HepG2 (cell line): Measurements from ENCODE around the gene SLC22A23. TPM values are rescaled to one million over a fixed set of nuclear protein-coding genes. Genes with fewer than 3 reads are reported as not detected.

ENCODE experiments used
- ARID4A ChIP-seq: sonication (generic); formaldehyde crosslinking; IDR thresholded peaks from 2 replicates; pipeline ENCODE4 v1.5.0; 2020; ENCODE audit warnings: mild to moderate bottlenecking, missing genetic modification reagents, borderline replicate concordance
- ATRX ChIP-seq: sonication (generic); formaldehyde crosslinking; IDR thresholded peaks from 2 replicates; pipeline ENCODE4 v1.4.0; 2020; ENCODE audit warnings: missing genetic modification reagents, borderline replicate concordance
- GLMP ChIP-seq: sonication (generic); formaldehyde crosslinking; IDR thresholded peaks from 2 replicates; pipeline ENCODE4 v1.9.0; 2021; ENCODE audit warnings: missing genetic modification reagents, mild to moderate bottlenecking, borderline replicate concordance
- NFKB2 ChIP-seq: sonication (generic); formaldehyde crosslinking; IDR thresholded peaks from 2 replicates; pipeline ENCODE4 v1.4.0; 2020; ENCODE audit warnings: missing genetic modification reagents, borderline replicate concordance
- NR3C1 ChIP-seq: sonication (generic); formaldehyde crosslinking; IDR thresholded peaks from 2 replicates; pipeline ENCODE4 v1.4.0; 2020; ENCODE audit warnings: missing genetic modification reagents
- PCBP2 ChIP-seq: fragments of 200-400 bp; formaldehyde crosslinking; optimal IDR thresholded peaks from 2 replicates; pipeline ENCODE3; 2018; ENCODE audit warnings: low read length, low read depth; ENCODE audit not compliant: poor library complexity, severe bottlenecking
- STAT6 ChIP-seq: sonication (generic); formaldehyde crosslinking; IDR thresholded peaks from 2 replicates; pipeline ENCODE4 v1.4.0; 2020; ENCODE audit warnings: missing genetic modification reagents, mild to moderate bottlenecking, borderline replicate concordance
- SYNCRIP ChIP-seq: fragments of 200-400 bp; formaldehyde crosslinking; IDR thresholded peaks from 2 replicates; pipeline ENCODE4 v1.6.1; 2018; ENCODE audit warnings: mild to moderate bottlenecking, low read depth, low read length; ENCODE audit not compliant: insufficient read depth
- THRA ChIP-seq: sonication (generic); formaldehyde crosslinking; IDR thresholded peaks from 2 replicates; pipeline ENCODE4 v1.4.0; 2020; ENCODE audit warnings: missing genetic modification reagents, borderline replicate concordance
- ZBTB7A ChIP-seq: sonication (generic); formaldehyde crosslinking; IDR thresholded peaks from 2 replicates; pipeline ENCODE4 v1.8.0; 2022; ENCODE audit warnings: mild to moderate bottlenecking, missing genetic modification reagents
- ZBTB8A ChIP-seq: sonication (generic); formaldehyde crosslinking; IDR thresholded peaks from 2 replicates; pipeline ENCODE4 v1.4.0; 2020; ENCODE audit warnings: mild to moderate bottlenecking, low read depth, missing genetic modification reagents, borderline replicate concordance
- ZNF790 ChIP-seq: sonication (generic); formaldehyde crosslinking; IDR thresholded peaks from 2 replicates; pipeline ENCODE4 v1.8.0; 2022; ENCODE audit warnings: missing genetic modification reagents, mild to moderate bottlenecking, borderline replicate concordance
- ZNF883 ChIP-seq: sonication (generic); formaldehyde crosslinking; IDR thresholded peaks from 2 replicates; pipeline ENCODE4 v1.5.1; 2020; ENCODE audit warnings: mild to moderate bottlenecking, missing genetic modification reagents; ENCODE audit errors: not compliant biosample characterization
- ZSCAN12 ChIP-seq: sonication (generic); formaldehyde crosslinking; IDR thresholded peaks from 2 replicates; pipeline ENCODE4 v1.9.0; 2021; ENCODE audit warnings: mild to moderate bottlenecking, missing genetic modification reagents
- polyA plus RNA-seq, 8 experiments: library from polyadenylated mRNA; depleted of rRNA in 3 of 8; stranded (reverse) in 7 of 8; unstranded in 1 of 8; fragments of >200 nt; fragmentation: Illumina TruSeq in 4 of 8; extraction: Trizol in 4 of 8; gene quantifications; 2 replicates each; pipeline versions ENCODE4 v1.2.1 to v1.2.3, GENCODE V29; 2011 to 2016; ENCODE audit warnings: low read depth in 4 of 8, missing spikeins in 1 of 8, mixed read lengths in 1 of 8; ENCODE audit not compliant: insufficient read depth in 1 of 8
- total RNA-seq, 5 experiments: library from RNA; depleted of rRNA; stranded (reverse); fragments of >200 nt; fragmentation: Illumina TruSeq; extraction: Trizol; gene quantifications; 2 replicates each; pipeline ENCODE4 v1.2.3, GENCODE V29; 2016; ENCODE audit warnings: low read depth in 1 of 5
- TF ChIP-seq, protein P1 (sequence below): sonication (generic); formaldehyde crosslinking; IDR thresholded peaks from 2 replicates; pipeline ENCODE4 v1.4.0; 2020; ENCODE audit warnings: missing genetic modification reagents

The SLC22A23 gene
- total and polyA plus RNA-seq, 2 of the 13 experiments (the other 11 are each of a cell fraction or from before 2014, with no cell fraction given): 11.8 to 17.5 TPM

- peak; percentile 83 for TF ChIP-seq THRA (CRISPR knock-in tag)
- TF ChIP-seq ATRX: no peak
- TF ChIP-seq ZNF790 (CRISPR knock-in tag): peak; percentile 71; the same call in 1 of the 2 replicates
- peak; percentile 95 for TF ChIP-seq ARID4A (CRISPR knock-in tag)
- TF ChIP-seq ZSCAN12 (CRISPR knock-in tag): no peak
- TF ChIP-seq NR3C1 (CRISPR knock-in tag): no peak
- TF ChIP-seq GLMP (CRISPR knock-in tag): peak; percentile 49; the same call in 1 of the 2 replicates
- 0 out of 2 replicates have a peak, but pooled peaks have one; percentile 62 for TF ChIP-seq ZBTB8A (CRISPR knock-in tag)
- TF ChIP-seq, protein P1, sequence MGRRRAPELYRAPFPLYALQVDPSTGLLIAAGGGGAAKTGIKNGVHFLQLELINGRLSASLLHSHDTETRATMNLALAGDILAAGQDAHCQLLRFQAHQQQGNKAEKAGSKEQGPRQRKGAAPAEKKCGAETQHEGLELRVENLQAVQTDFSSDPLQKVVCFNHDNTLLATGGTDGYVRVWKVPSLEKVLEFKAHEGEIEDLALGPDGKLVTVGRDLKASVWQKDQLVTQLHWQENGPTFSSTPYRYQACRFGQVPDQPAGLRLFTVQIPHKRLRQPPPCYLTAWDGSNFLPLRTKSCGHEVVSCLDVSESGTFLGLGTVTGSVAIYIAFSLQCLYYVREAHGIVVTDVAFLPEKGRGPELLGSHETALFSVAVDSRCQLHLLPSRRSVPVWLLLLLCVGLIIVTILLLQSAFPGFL (CRISPR knock-in tag): 0 out of 2 replicates have a peak, but pooled peaks have one; percentile 20
- no peak for TF ChIP-seq ZNF883
- peak; percentile 57; the same call in 1 of the 2 replicates for TF ChIP-seq ZBTB7A
- TF ChIP-seq SYNCRIP: no peak
- TF ChIP-seq PCBP2: no peak
- TF ChIP-seq STAT6 (CRISPR knock-in tag): no peak
- peak; percentile 92; the same call in 1 of the 2 replicates for TF ChIP-seq NFKB2
Measured at GRCh38 chr6:3258720-3259490, 197.9 kb downstream of the SLC22A23 start, which contains the start of gene PSMG4 (continued).
